Activated T-helper 2 cell treated with anti-CD3 and anti-CD28 coated beads, Interferon-gamma antibody, Interleukin-2, Interleukin-4, amounts not matched to agents 10 μg/mL and 5 μg/mL and 100 μg/mL, durations not matched to agents 14 hours and 24 hours and 36 hours (primary cell): Measurements from ENCODE around the gene OR5L1. TPM values are rescaled to one million over a fixed set of nuclear protein-coding genes. Genes with fewer than 3 reads are reported as not detected.

ENCODE experiments used
- DNase-seq: peaks from one replicate; pipeline ENCODE4 v3.0.0; 2021; ENCODE audit warnings: low spot score
- H3K27ac Mint-ChIP-seq: one replicate; pipeline ENCODE4 v1.8.0; 2021; ENCODE audit warnings: mixed read lengths
- H3K27me3 Mint-ChIP-seq: one replicate; pipeline ENCODE4 v1.8.0; 2021; ENCODE audit warnings: low read depth, mixed read lengths
- H3K36me3 Mint-ChIP-seq: one replicate; pipeline ENCODE4 v1.8.0; 2021; ENCODE audit warnings: low read depth, mixed read lengths
- H3K4me1 Mint-ChIP-seq: one replicate; pipeline ENCODE4 v1.8.0; 2021; ENCODE audit warnings: low read depth, mixed read lengths
- H3K4me3 Mint-ChIP-seq: one replicate; pipeline ENCODE4 v1.8.0; 2021; ENCODE audit warnings: low read depth, mild to moderate bottlenecking, moderate library complexity, mixed read lengths
- H3K9me3 Mint-ChIP-seq: one replicate; pipeline ENCODE4 v1.8.0; 2021; ENCODE audit warnings: mixed read lengths
- intact Hi-C: fragments of 100-400 bp; cut with micrococcal nuclease; formaldehyde crosslinking; loops from one replicate; pipeline ENCODE4 v1.15.1; 2023
- total RNA-seq: library from RNA; stranded (reverse); gene quantifications from 2 replicates; pipeline ENCODE4 v1.2.3, GENCODE V29; 2022

The OR5L1 gene
- total RNA-seq = not detected in 2 replicates

DNA sequence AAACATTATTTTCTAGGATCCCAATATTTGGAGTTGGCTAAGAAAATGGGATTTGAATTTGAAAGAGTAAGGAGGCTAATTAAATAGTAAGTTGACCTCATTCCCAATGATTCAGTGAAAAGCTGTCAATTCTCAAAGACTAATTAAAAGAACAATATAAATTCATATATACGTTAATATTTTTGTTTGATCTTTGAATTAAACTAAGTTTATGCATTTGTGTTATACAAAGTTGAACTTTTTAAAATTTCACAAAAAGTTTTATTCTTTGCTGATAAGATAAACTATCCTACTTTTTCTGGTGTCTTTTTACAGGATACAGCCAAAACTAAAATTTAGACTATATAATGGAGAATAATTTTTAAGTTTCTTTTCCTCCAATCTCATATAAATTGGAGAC lies at the start of gene OR5L1:
TSS of gene OR5L1 (plus strand) at position 301 of the 400 bp plus-strand sequence. CDS start 100 bp downstream, outside the sequence.
- no peak for DNase-seq
- no peak within 1 kb of the TSS for H3K27ac Mint-ChIP-seq
- H3K4me1 Mint-ChIP-seq = no peaks in the 10 kb centered on the region
- H3K4me3 Mint-ChIP-seq = no peak within 1 kb of the TSS
- H3K9me3 Mint-ChIP-seq = peaks cover 44% of the 10 kb centered on the region
- H3K36me3 Mint-ChIP-seq = no peaks in the 10 kb centered on the region
- H3K27me3 Mint-ChIP-seq = no peaks in the 10 kb centered on the region
- intact Hi-C loops = no loop called here

GRCh38 chr11:55773138-55773537 lies 38.0 kb upstream of the OR5L1 start, which contains the start of gene OR5D13:
Gene OR5D13 (plus strand): TSS chr11:55773438. CDS start chr11:55773438, 0 bp downstream.
- Mint-ChIP-seq H3K36me3 (no peaks in the 10 kb centered on the region), H3K9me3 (peaks cover 42% of the 10 kb centered on the region), H3K27me3 (no peaks in the 10 kb centered on the region), H3K27ac (no peak within 1 kb of the TSS), H3K4me3 (no peak within 1 kb of the TSS), H3K4me1 (no peaks in the 10 kb centered on the region)
- no peak for DNase-seq
- intact Hi-C loops = no loop called here

DNA sequence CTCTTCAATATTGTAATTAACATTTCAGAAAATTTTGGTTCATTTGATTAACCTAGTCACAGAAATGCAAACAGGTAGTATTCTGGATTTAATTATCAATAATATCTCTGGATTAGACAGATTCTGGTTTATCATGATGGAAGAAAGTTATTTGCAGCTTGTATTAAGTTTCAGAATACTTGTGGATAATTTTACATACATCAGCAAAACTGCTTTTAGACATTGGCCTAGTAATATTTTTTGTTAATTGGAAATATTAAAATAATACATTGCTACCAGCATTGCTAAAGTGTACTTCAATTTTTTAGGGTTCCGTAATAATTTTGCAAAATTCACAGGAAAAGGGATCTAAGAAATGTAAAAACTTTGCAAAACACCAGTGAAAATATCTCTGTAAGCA lies 19.6 kb upstream of the OR5L1 start:
- no peak overlapping the region for H3K4me3 Mint-ChIP-seq
- intact Hi-C loops = no loop called here
- H3K27me3 Mint-ChIP-seq = no peaks in the 10 kb centered on the region
- H3K4me1 Mint-ChIP-seq = no peaks in the 10 kb centered on the region
- no peaks in the 10 kb centered on the region for H3K36me3 Mint-ChIP-seq
- peaks cover 38% of the 10 kb centered on the region for H3K9me3 Mint-ChIP-seq
- no peak for DNase-seq
- no peak overlapping the region for H3K27ac Mint-ChIP-seq

DNA sequence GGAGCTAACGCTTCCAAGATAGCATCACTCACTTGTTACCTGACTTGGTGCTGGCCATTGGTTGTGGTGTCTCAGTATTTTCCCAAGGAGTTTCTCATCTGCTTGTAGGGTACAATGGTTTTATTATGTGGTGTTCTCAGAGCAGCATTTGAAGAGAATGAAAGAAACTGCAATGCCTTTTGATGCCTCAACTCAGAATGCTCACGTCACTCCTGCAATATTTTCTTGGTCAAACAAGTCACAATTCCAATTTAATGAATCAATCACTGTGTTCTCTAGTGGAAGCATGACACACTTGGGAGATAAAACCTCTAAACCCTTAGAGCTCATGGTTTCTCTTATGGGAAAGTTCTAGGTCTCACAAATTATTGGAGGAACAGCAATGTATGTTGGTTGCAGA lies 17.8 kb upstream of the OR5L1 start:
- Mint-ChIP-seq H3K27me3 (no peaks in the 10 kb centered on the region), H3K4me1 (no peaks in the 10 kb centered on the region), H3K27ac (no peak overlapping the region), H3K9me3 (peaks cover 30% of the 10 kb centered on the region), H3K4me3 (no peak overlapping the region), H3K36me3 (no peaks in the 10 kb centered on the region)
- DNase-seq = no peak
- intact Hi-C loops = no loop called here

- Mint-ChIP-seq H3K36me3 (no peaks in the 10 kb centered on the region), H3K9me3 (peaks cover 44% of the 10 kb centered on the region), H3K4me1 (no peaks in the 10 kb centered on the region), H3K27ac (no peak within 1 kb of the TSS), H3K4me3 (no peak within 1 kb of the TSS), H3K27me3 (no peaks in the 10 kb centered on the region)
- intact Hi-C loops = no loop called here
- DNase-seq = no peak
These were observed 15.9 kb upstream of the OR5L1 start, which contains the start of gene OR5D14 for GRCh38 chr11:55795256-55795655. Gene OR5D14 (plus strand): TSS chr11:55795556. CDS start chr11:55795556, 0 bp downstream.

GRCh38 chr11:55806248-55806647 lies 4.9 kb upstream of the OR5L1 start:
- no peaks in the 10 kb centered on the region for H3K4me1 Mint-ChIP-seq
- no peak overlapping the region for H3K27ac Mint-ChIP-seq
- no peaks in the 10 kb centered on the region for H3K27me3 Mint-ChIP-seq
- H3K36me3 Mint-ChIP-seq = no peaks in the 10 kb centered on the region
- intact Hi-C loops = no loop called here
- H3K9me3 Mint-ChIP-seq = peaks cover 46% of the 10 kb centered on the region
- no peak overlapping the region for H3K4me3 Mint-ChIP-seq
- no peak for DNase-seq

GRCh38 chr11:55819330-55819729 lies 8.2 kb downstream of the OR5L1 start, which contains the start of gene OR5D18:
Gene OR5D18 (plus strand): TSS chr11:55819630. CDS start chr11:55819630, 0 bp downstream.
- Mint-ChIP-seq H3K9me3 (peaks cover 49% of the 10 kb centered on the region), H3K27ac (no peak within 1 kb of the TSS), H3K4me1 (no peaks in the 10 kb centered on the region), H3K4me3 (no peak within 1 kb of the TSS), H3K36me3 (no peaks in the 10 kb centered on the region), H3K27me3 (no peaks in the 10 kb centered on the region)
- no peak for DNase-seq
- intact Hi-C loops = no loop called here

DNA sequence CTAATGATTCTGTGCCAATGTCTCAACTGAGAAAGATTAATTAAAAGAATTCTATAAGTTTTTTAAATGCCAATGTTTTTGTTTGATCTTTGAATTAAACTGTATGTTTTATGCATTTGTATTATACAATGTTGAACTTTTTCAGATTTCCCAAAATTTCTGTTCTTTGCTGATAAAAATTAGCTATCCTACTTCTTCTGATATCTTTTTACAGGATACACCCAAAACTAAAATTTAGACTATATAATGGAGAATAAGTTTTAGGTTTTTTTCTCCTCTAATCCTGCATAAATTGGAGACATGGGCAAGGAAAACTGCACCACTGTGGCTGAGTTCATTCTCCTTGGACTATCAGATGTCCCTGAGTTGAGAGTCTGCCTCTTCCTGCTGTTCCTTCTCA lies 15.8 kb downstream of the OR5L1 start, which contains the start of gene OR5L2:
TSS of gene OR5L2 (plus strand) at position 301 of the 400 bp plus-strand sequence. CDS start at position 301, 0 bp downstream.
- H3K4me3 Mint-ChIP-seq = no peak within 1 kb of the TSS
- DNase-seq = no peak
- H3K9me3 Mint-ChIP-seq = peaks cover 21% of the 10 kb centered on the region
- H3K36me3 Mint-ChIP-seq = no peaks in the 10 kb centered on the region
- intact Hi-C loops = no loop called here
- H3K27me3 Mint-ChIP-seq = no peaks in the 10 kb centered on the region
- H3K4me1 Mint-ChIP-seq = no peaks in the 10 kb centered on the region
- no peak within 1 kb of the TSS for H3K27ac Mint-ChIP-seq

- H3K27me3 Mint-ChIP-seq = no peaks in the 10 kb centered on the region
- intact Hi-C loops = no loop called here
- H3K36me3 Mint-ChIP-seq = no peaks in the 10 kb centered on the region
- H3K4me1 Mint-ChIP-seq = no peaks in the 10 kb centered on the region
- no peak for DNase-seq
- peaks cover 45% of the 10 kb centered on the region for H3K9me3 Mint-ChIP-seq
- H3K4me3 Mint-ChIP-seq = no peak within 1 kb of the TSS
- no peak within 1 kb of the TSS for H3K27ac Mint-ChIP-seq
These were observed 27.3 kb downstream of the OR5L1 start, which contains the start of gene OR5D16 for GRCh38 chr11:55838452-55838851. Gene OR5D16 (plus strand): TSS chr11:55838752. CDS start chr11:55838752, 0 bp downstream.

DNA sequence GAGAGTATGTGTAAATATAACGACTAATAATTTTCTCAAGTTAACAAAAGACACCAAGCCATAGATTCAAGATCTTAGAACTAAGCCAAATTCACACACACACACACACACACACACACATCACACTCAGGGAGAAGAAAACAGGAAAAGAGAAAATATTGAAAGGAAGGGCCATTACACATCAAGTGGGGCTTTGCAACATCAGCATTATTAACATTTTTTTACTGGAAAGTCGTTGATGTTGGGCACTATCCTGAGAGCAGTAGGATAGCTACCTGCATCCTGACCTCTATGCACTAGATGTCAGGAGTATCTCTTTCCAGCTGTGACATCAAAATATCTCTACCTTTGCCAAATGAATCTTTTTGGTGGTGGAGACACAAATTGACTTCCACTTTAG lies 36.3 kb downstream of the OR5L1 start:
- no peak for DNase-seq
- Mint-ChIP-seq H3K27me3 (no peaks in the 10 kb centered on the region), H3K9me3 (peaks cover 46% of the 10 kb centered on the region), H3K4me3 (no peak overlapping the region), H3K4me1 (no peaks in the 10 kb centered on the region), H3K27ac (no peak overlapping the region), H3K36me3 (no peaks in the 10 kb centered on the region)
- intact Hi-C loops = no loop called here

- no peaks in the 10 kb centered on the region for H3K27me3 Mint-ChIP-seq
- H3K4me1 Mint-ChIP-seq = no peaks in the 10 kb centered on the region
- H3K9me3 Mint-ChIP-seq = peaks cover 56% of the 10 kb centered on the region
- no peaks in the 10 kb centered on the region for H3K36me3 Mint-ChIP-seq
- DNase-seq = no peak
- no peak overlapping the region for H3K27ac Mint-ChIP-seq
- intact Hi-C loops = no loop called here
- no peak overlapping the region for H3K4me3 Mint-ChIP-seq
These were observed 37.9 kb downstream of the OR5L1 start for GRCh38 chr11:55849037-55849436.

DNA sequence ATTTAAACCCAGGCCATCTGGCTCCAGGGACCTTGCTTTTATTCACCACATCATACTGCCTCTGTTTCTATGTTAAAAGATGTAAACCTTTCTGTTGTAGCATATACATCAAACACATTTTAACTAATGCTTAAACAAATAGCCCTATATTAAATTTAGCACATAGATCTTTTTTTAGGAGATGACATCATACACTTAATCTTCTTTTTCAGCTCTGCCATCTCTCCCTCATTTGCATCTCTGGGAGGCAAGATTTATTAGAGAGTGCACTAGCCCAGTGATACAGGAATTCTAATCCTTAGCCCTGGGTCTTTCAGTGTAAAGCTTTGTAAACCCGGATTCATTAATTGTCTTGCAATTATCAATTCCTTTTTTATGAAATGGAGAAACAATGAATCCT lies 41.0 kb downstream of the OR5L1 start:
- H3K4me3 Mint-ChIP-seq = no peak overlapping the region
- H3K4me1 Mint-ChIP-seq = no peaks in the 10 kb centered on the region
- H3K27me3 Mint-ChIP-seq = no peaks in the 10 kb centered on the region
- DNase-seq = no peak
- no peak overlapping the region for H3K27ac Mint-ChIP-seq
- H3K9me3 Mint-ChIP-seq = peaks cover 34% of the 10 kb centered on the region
- intact Hi-C loops = no loop called here
- no peaks in the 10 kb centered on the region for H3K36me3 Mint-ChIP-seq

- Mint-ChIP-seq H3K9me3 (peaks cover 40% of the 10 kb centered on the region), H3K4me3 (no peak overlapping the region), H3K27ac (no peak overlapping the region), H3K27me3 (no peaks in the 10 kb centered on the region), H3K4me1 (no peaks in the 10 kb centered on the region), H3K36me3 (no peaks in the 10 kb centered on the region)
- intact Hi-C loops = no loop called here
- no peak for DNase-seq
These were observed 43.5 kb downstream of the OR5L1 start for GRCh38 chr11:55854704-55855103.
